GM21723 (cell line): ENCODE data around the gene UNC5CL.

Source experiments
- ATAC-seq: cut with Tn5 transposase; IDR thresholded peaks from one replicate; pipeline ENCODE4 v1.9.1; 2021; ENCODE audit warnings: mild to moderate bottlenecking, moderate library complexity; ENCODE audit not compliant: unreplicated experiment

Gene UNC5CL, protein sequence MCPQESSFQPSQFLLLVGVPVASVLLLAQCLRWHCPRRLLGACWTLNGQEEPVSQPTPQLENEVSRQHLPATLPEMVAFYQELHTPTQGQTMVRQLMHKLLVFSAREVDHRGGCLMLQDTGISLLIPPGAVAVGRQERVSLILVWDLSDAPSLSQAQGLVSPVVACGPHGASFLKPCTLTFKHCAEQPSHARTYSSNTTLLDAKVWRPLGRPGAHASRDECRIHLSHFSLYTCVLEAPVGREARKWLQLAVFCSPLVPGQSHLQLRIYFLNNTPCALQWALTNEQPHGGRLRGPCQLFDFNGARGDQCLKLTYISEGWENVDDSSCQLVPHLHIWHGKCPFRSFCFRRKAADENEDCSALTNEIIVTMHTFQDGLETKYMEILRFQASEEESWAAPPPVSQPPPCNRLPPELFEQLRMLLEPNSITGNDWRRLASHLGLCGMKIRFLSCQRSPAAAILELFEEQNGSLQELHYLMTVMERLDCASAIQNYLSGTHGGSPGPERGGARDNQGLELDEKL

DNA sequence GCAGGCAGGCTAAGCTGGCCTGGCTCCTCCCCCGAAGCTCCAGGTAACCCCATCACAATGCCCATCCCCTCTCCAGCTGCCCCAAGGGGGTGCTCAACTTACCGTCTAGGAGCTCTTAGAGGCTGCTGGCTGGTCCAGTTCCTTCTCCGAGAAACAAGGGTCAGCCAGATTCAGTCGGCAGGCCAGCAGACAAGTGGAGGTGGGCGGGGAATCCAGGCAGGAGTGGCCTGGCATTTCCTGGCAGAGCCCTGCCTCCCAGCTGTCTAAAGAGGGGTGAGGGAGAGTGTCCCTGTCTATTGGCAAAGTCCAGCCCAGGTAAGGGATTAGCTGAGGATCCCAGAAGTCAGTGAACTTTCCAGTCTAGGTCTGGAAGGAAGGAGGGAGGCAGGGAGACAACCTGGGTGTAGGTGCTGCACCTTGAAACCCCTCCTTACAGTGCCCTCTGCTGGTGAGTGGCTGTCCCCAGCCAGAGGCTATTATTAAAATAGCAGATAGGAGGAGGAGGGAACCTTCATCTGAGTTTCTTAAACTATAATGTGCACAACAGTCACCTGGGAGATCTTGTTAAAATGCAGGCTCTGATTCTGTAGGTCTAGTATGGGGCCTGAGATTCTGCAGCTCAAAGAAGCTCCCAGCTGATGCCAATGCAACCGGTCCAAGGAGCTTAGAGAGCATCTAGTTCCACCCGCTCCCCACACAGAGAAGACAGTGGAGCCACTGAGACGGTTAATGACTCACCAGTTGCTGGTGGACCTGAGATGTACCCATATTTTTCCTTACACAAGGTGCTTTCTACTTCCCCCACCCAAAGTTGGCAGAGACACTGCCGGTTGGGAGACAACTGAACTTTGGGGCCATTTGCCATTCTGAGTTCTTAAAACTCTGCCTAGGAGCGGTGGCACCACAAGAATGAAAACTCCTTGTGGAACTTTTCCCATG, at the start of gene UNC5CL:
UNC5CL (minus strand) TSS at position 162 of the 939 bp plus-strand sequence. CDS start 4,147 bp downstream, outside the sequence.
- ATAC-seq, result no peak

DNA sequence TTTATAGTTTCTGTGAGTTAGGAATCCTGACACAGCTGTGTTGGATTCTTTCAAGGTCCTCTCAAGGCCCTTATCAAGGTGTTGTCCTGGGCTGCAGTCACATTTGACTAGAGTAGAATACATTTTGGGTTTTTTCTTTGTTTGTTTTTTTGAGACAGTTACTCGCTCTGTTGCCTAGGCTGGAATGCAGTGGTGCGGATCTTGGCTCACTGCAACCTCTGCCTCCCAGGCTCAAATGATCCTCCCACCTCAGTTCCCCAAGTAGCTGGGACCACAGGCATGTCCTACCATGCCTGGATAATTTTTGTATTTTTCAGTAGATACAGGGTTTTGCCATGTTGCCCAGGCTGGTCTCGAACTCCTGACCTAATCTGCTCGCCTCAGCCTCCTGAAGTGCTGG, 49.4 kb upstream of the UNC5CL start:
- ATAC-seq, result no peak

DNA sequence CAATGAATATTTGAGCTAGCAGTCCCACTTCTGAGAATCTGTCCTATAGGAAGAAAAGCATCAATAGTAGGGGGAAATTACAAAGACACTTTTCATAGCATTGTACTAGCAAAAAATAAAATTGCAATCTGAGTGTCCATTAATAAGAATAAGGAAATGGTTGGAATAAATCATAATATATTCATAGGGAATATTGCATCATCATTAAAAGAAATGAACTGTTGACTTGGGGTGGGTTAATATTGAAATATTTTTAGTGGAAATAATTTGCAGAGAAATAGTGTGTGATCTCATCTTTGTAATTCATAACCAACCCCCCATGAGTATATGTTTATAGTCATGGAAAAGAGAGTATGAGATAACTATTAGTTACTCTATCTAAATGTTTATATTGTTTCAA, 46.2 kb upstream of the UNC5CL start:
- no peak for ATAC-seq

DNA sequence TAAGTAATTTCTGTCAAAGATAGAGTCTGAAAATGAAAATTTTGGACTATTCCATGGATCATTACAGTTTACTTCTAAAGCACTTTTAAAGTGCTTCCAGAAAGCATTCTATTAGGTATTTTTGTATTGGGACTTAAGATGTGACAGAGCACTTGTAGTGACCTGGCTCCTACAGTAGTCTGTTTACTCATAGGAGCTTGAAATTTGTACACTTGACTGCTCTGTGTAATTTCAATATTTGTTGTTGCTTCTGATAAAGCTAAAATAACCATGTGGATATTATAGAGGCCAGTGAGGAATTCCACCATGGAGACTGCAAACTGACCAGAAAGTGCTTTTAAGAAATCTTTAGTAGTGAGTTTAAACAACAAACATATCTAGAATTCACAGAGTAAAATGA, 44.1 kb upstream of the UNC5CL start:
- ATAC-seq, result no peak

DNA sequence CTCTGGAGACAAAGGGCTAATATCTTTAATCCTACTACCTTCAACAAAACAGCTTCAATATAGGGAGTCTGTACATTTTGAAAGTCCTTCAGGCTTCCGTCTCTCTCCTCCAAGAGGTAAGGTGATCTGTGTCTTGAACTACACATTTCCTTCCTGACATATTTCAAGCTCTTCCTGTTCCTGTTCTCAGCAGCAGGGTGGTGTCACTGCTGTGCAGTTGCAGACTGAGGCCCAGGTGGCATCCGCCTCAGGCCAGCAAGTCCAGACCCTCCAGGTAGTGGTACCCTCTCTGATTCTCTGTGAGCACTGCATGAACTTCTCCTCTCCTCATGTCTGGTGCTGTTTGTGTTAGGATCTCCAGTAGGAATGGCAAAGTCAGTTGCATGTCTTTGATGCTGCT, 41.6 kb upstream of the UNC5CL start:
- no peak for ATAC-seq

DNA sequence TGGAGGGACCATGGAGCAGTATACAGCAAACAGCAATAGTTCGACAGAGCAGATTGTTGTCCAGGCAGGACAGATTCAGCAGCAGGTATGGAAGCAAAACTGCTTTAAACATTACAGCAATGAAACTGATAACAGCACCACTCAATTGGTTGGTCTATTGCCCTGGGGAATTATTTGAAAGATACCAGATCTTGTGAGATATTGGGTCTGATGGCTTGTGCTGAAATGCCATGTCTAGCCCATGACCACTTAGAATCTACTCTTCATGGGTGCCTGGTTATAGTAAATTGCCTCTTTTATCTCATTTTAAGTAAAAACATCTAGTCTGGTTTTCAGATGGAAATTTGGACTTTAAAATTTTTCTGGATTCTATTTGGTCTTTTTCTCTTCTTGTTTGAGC, 40.1 kb upstream of the UNC5CL start:
- ATAC-seq, result no peak

DNA sequence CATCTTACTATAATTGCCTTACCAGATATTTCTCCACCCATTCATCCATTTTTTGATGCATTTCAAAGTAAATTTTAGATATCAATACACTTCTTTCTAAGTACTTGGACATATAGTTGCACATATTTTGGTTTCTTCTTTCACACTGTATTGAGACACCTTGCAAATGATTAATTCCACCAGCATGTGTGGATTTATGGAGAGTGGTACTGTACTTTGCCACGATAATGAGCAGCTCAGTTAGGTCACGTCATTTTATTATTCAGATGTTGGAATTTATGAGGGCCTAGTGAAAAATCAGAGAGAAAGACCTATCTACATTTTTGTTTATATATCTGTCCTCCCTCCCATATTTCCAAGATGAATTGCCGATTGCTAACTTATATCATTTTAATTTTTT, 39.1 kb upstream of the UNC5CL start:
- ATAC-seq, result no peak

DNA sequence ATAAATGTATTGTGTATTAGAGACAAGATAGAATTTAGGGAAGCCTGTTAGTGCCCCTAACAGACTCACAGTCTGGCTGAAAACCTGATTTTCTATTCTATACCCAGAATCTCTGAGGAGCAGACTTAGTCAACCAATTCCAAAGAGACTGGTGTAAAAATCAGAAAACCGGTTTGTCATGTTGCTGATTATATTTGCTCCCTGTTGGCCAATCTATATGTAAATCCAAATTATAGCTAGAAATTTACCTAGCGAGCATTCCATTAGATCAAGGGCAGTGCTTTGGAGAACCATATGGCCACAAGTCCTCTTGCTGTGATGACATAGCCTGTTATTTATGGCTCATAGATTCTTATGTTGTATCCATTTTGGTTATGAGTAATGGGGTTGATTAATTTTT, 38.5 kb upstream of the UNC5CL start:
- ATAC-seq, result no peak

DNA sequence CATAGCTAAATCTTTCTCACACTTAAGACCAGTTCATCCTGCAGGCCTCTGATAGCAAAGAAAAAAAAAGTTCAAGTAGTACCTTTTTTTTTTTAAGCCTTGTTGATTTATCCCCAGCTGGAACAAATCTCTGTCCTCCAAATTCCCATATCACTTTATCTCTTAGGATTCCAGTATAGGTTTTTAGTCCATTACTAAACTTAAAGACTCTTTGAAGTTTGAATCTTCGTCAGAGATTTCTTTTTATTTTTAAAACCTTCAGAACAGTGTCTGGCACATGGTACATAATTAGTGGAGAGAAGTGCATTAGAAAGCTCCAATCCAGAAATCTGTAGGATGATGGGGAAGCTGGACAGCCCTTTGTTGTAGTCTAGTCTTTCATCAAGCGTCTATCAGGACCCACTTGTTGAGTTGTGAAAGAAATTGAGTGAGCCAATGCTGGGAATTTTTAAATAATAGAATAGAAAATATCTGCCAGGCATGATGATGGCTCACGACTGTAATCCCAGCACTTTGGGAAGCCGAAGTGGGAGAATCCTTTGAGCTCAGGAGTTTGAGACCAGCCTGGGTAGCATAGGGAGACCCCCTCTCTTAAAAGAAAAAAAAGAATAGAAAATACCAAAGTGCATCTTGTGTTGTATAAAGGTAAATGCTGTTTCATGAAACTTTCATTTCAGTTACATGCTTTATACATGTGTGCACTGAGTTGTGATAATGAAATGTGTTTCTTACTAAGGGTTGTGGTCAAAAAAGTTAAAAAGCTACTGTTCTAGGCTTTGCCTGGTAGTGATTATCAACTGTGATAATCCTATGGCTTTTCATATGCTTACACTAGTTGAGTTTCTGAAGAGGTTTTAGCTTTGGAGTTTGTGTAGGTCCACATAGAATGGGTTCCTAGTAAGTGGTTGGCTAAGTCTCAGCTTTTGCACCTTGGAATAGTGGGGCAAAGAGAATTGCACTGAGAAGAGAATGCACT, 36.9 kb upstream of the UNC5CL start:
- ATAC-seq, result no peak

DNA sequence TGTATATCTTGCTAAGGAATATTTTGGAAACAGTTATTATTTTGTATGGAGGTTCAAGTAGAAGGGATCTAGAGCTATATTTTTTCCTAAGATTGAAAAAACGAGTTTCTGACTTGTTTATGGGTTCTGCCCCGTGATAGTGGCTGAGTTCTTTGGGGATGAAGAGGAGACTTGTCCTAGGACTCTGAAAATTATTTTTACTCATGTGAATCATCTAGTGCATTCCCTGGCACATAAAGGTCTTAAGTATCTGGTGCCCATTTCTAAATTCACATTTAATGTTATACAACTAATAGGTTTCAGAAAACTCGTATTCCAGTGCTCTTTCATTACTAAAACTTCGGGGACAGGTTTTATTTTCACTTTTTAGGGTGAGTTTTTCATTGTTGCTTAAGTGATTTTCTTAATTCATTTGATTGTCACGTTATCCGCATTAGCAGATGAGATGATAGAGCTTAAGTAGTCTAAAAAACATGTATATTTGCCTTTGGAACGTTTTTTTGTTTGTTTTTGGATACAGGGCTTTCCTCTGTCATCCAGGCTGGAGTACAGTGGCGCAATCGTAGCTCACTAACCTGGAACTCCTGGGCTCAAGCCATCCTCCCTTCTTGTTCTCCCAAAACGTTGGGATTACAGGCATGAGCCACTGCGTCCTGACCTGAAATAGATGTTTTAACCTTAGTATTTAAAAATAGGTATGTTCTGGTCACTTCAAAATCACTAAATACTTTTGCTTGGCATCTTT, 35.8 kb upstream of the UNC5CL start:
- ATAC-seq, result no peak

DNA sequence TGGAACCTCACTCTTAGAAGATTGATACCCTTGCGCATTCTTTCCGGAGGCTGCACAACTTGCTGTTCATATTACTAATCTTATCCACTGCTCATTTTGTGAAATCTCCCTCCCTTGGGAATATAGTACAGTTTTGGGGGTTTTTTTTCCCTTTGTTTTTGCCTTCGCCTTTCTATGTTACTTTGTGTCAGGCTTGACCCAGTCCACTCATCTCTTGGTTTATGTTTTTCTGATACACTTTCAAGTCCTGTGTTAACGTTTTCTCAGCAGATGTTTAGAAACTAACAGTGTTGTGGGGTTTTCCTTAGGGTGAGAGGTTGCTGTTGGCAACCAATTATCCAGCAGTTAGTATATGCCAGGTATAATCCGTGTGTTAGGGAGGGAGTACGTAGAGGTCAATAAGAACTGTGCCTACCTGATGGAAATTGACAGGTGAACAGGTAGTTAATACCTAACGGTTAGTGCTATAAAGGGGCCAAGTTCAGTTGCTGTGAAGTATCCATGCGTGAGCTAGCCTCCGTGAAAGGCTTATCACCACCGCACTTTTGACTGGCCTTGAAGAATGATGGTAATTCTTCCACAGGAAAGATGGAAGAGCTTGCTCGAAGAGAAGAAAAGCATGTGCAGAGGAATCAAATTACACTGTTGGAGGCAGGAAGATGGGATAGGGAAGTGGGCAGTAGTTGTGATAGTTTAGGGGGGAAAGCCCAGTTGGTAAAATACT, 35.1 kb upstream of the UNC5CL start:
- ATAC-seq, result no peak

DNA sequence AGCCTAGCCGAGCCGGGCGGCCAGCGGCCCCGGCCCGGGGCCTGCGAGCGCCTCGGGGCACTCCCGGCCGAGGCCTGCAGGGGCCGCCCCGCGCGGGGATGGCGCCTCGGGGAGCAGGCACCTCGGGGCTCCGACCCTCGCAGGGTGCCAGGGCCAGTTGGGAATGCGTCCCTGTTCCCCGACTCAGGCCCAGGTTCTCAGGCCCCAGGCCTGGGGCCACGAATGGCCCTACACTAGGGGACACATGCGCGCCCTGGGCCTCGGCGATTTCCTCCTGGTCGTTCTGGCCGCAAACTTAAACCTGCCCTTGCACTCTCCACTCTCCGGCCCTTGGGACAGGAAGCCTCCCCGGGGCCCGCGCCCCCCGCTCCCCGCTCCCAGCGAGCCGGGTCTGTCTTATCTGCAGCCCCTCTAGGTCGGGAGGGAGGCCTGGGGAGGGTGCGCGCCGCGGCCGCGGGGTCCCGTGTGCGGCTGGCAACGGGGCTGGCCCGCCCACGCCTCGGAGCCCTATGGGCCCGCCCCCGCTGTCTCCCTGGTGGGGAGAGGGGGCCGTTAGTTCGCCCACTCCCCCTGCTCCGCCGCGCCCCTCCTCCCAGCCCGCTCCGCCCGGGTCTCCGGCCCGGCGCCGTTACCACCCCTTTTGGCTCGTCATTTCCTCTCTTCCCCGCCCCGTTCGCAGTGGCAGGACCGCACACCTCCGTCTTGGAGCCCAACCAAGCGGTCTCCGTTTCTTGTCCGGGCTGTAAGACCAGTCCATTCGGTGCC, 34.4 kb upstream of the UNC5CL start:
- peak; percentile 40 for ATAC-seq

DNA sequence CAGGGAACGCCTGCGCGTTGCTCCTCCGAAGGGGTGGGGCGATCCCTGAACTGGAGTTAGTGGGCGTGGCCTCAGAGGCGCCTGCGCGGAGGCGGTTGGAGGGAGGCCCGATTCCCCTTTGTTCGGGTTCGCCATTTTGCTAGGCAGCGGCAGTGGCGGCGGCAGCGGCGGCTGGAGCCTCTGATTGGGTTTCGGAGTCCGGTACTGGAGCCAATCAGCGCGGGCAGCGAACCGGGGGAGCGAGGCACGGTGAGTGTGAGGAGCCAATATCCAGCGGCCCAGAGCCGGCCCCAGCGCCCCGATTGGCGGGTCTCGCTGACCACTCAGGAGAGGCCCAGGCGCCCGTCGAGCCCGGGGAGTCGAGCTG, 33.8 kb upstream of the UNC5CL start, which contains the start of gene NFYA:
NFYA (plus strand) TSS at position 139 of the 367 bp plus-strand sequence. CDS start 6,116 bp downstream, outside the sequence.
- peak; percentile 60 for ATAC-seq

DNA sequence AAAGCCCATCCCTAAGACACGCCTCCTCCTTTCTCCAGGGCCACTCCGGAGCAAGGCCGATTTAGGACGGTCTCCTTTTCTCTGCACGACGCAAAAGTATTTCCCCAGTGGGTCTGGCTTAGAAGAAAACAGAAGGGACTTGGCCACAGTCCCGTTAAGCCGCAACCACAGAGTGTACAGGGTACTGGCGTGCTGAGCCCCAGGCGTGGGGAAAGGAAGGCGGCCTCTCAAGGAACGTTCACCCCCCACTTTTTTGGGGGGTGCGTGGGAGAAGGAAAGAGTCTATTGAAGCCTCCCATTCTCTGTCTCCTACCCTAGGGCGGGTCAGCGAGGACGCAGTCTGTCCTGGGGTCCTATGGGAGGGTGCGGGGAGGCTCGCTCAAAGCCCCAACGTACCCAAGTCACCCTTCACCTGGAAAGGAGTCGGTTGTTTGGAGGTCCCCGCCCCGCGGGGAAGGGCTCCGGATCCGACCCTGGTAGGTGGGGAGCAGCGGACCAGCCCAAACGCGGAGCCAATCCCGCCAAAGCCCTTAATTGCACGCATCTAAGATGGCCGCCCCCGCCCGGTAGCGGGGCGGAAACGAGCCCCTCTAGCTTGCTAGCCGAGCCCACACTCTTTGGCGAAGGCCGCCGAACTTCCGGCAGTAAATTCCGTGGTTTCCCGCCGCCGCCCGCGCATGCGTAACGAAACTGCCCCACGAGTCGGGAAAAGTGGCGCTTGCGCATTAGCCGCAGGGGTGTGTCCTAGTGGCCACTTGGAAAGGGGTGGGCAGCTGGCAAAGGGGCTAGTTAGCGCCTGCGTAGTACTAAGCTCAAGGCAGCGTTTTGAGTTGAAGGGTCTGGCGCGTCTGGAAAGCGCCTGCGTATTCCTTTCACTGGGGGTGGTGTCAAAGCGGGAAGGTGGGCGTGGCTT, 33.2 kb upstream of the UNC5CL start, which contains the start of gene OARD1:
OARD1 (minus strand) TSS at position 434 of the 913 bp plus-strand sequence. CDS start 722 bp downstream, outside the sequence.
- ATAC-seq, result peak; percentile 74

DNA sequence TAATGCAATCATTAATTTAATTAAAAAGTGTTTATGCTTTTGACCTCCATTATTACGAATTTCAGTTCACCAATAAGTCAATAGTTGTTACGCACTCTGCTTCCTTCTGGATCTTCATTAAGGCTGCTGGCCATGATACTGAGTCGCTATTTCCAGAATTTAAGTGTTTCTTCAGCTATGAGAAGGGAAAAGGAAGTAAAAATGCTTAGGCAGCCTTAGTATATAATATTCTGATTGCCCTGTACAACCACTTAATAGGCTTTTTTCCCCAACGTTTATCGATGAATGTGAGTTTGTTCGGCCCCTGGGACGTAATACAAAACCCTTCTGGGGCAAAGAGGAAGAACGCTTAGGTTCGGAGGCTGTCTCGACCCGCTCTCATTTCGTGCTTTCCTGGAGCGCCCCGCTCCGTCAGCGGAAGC, 32.5 kb upstream of the UNC5CL start:
- no peak for ATAC-seq

DNA sequence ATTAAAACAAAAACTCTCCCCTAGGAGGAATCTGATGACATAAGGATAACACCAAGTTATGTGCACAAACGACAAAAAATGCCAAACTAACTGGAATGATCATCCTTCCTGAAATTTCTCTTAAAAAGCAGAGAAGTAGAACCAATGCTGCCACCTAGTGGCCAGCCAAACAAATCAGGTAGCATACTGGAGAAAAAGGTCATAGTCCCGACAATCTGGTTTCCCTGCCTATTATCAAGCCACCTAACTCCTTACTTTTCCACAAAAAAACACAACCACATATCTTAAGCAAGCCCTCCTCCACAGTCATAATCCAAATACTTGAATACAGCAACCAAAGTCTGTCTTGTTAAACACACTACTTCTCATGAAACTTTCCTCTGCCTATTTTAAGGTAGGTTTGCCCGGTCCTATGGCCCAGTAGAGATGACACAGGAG, 27.9 kb upstream of the UNC5CL start:
- no peak for ATAC-seq

DNA sequence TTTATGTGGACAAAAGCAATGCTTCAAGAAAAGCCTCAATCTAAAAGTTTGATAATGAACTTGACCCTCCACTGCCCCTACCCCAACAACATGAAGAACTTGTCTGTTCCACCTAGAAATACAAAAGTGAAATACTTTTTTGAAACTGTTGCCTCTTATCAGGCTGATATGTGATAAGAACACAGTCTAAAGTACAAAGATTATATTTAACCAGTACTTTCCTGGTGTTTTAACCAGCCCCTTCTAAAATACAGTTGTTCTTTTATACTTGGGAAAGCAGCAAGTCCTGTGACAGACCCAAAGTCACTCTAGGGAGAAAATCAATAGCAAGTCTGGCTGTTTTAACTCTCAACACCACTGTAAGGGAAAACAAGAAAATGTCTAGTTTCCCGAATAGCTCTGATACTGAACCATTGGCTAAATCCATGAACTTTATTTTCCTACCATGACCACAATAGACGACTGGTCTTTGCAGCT, 26.6 kb upstream of the UNC5CL start:
- ATAC-seq, result no peak
